CD14-positive monocyte (primary cell): ENCODE results near the gene PPT2. TPM values are rescaled to one million over a fixed set of nuclear protein-coding genes. Genes with fewer than 3 reads are reported as not detected.

Source experiments
- DNase-seq, 3 donors: peaks; one replicate each; pipeline ENCODE4 v3.0.0-alpha.2; 2011 to 2022
- H2AFZ ChIP-seq: 2 replicates; pipeline ENCODE4 v1.6.0; 2012; ENCODE audit warnings: mild to moderate bottlenecking, low read depth, low read length, inconsistent platforms; ENCODE audit not compliant: insufficient read depth, poor library complexity, severe bottlenecking
- H3K27ac ChIP-seq, 2 donors: 1 replicate in 1 of 2; 2 replicates in 1 of 2; pipeline ENCODE4 v1.5.1; 2012 to 2013; ENCODE audit warnings: low read length in 2 of 2, control low read depth in 1 of 2, inconsistent platforms in 1 of 2, low read depth in 1 of 2, mild to moderate bottlenecking in 1 of 2
- H3K27me3 ChIP-seq, 2 donors: one replicate each; pipeline versions ENCODE4 v1.6.0 to v1.6.1; 2011 to 2013; ENCODE audit warnings: low read length in 2 of 2; ENCODE audit not compliant: control insufficient read depth in 2 of 2, insufficient read depth in 2 of 2
- H3K36me3 ChIP-seq, 2 donors: replicated peaks in 1 of 2; 1 replicate in 1 of 2; 2 replicates in 1 of 2; pipeline versions ENCODE4 v1.5.1 to v1.6.1; 2012 to 2013; ENCODE audit warnings: low read length in 2 of 2, control low read depth in 1 of 2, inconsistent platforms in 1 of 2, mild to moderate bottlenecking in 1 of 2; ENCODE audit not compliant: insufficient read depth in 2 of 2, control insufficient read depth in 1 of 2
- H3K4me1 ChIP-seq, 2 donors: 1 replicate in 1 of 2; 2 replicates in 1 of 2; pipeline versions ENCODE4 v1.5.1 to v1.6.1; 2012 to 2013; ENCODE audit warnings: low read length in 2 of 2, control low read depth in 1 of 2, inconsistent platforms in 1 of 2, mild to moderate bottlenecking in 1 of 2, moderate library complexity in 1 of 2; ENCODE audit not compliant: insufficient read depth in 2 of 2, control insufficient read depth in 1 of 2
- H3K4me2 ChIP-seq: replicated peaks from 2 replicates; pipeline ENCODE3; 2012; ENCODE audit warnings: low read length, moderate library complexity, mild to moderate bottlenecking; ENCODE audit not compliant: poor library complexity, severe bottlenecking; ENCODE audit errors: extremely low read depth
- H3K4me3 ChIP-seq, 3 experiments: fragments of 200-600 bp in 1 of 3; sonication (generic) in 1 of 3; replicated peaks in 1 of 3; 1 replicate in 2 of 3; 2 replicates in 1 of 3; pipeline ENCODE4 v1.5.1; 2011 to 2013; ENCODE audit warnings: low read length in 3 of 3, mild to moderate bottlenecking in 3 of 3, control low read depth in 2 of 3, low read depth in 2 of 3, inconsistent platforms in 1 of 3, moderate library complexity in 1 of 3
- H3K79me2 ChIP-seq: 2 replicates; pipeline ENCODE4 v1.6.0; 2012; ENCODE audit warnings: mild to moderate bottlenecking, control low read depth, inconsistent platforms, low read length, moderate library complexity; ENCODE audit not compliant: insufficient read depth
- H3K9ac ChIP-seq: 2 replicates; pipeline ENCODE4 v1.6.0; 2017; ENCODE audit warnings: low read length, mild to moderate bottlenecking; ENCODE audit not compliant: insufficient read depth, poor library complexity, severe bottlenecking
- H3K9me3 ChIP-seq, 2 donors: replicated peaks in 1 of 2; 1 replicate in 1 of 2; 2 replicates in 1 of 2; pipeline versions ENCODE4 v1.5.1 to v1.6.1; 2012 to 2013; ENCODE audit warnings: low read length in 2 of 2, control low read depth in 1 of 2; ENCODE audit not compliant: control insufficient read depth in 1 of 2, insufficient read depth in 1 of 2
- H4K20me1 ChIP-seq: 2 replicates; pipeline ENCODE4 v1.6.0; 2012; ENCODE audit warnings: mild to moderate bottlenecking, low read length, control low read depth, moderate library complexity; ENCODE audit not compliant: insufficient read depth
- H3K27ac Mint-ChIP-seq, 7 donors: one replicate each; pipeline ENCODE4 v1.8.0; 2020; ENCODE audit warnings: mild to moderate bottlenecking in 7 of 7, mixed read lengths in 7 of 7, moderate library complexity in 6 of 7, inconsistent platforms in 2 of 7
- H3K27me3 Mint-ChIP-seq, 3 donors: one replicate each; pipeline ENCODE4 v1.8.0; 2021 to 2022; ENCODE audit warnings: low read depth in 3 of 3, mild to moderate bottlenecking in 3 of 3, mixed read lengths in 3 of 3, moderate library complexity in 3 of 3, inconsistent platforms in 1 of 3
- H3K36me3 Mint-ChIP-seq, 2 donors: one replicate each; pipeline ENCODE4 v1.8.0; 2020; ENCODE audit warnings: mixed read lengths in 2 of 2, inconsistent platforms in 1 of 2, mild to moderate bottlenecking in 1 of 2
- H3K4me1 Mint-ChIP-seq: one replicate; pipeline ENCODE4 v1.8.0; 2020; ENCODE audit warnings: mild to moderate bottlenecking, mixed read lengths
- H3K4me3 Mint-ChIP-seq, 2 donors: one replicate each; pipeline ENCODE4 v1.8.0; 2020; ENCODE audit warnings: mild to moderate bottlenecking in 2 of 2, mixed read lengths in 2 of 2, moderate library complexity in 1 of 2
- H3K9me3 Mint-ChIP-seq, 7 donors: one replicate each; pipeline ENCODE4 v1.8.0; 2020 to 2022; ENCODE audit warnings: mixed read lengths in 7 of 7, mild to moderate bottlenecking in 6 of 7, moderate library complexity in 6 of 7, inconsistent platforms in 2 of 7
- CTCF ChIP-seq: fragments of 200-600 bp; IDR thresholded peaks from one replicate; pipeline ENCODE4 v1.8.0; 2022; ENCODE audit warnings: antibody characterized with exemption, mild to moderate bottlenecking
- WGBS: methylation state at CpG from one replicate; pipeline ENCODE4 v1.1.5; 2013; ENCODE audit warnings: missing lambda C conversion rate; ENCODE audit not compliant: insufficient coverage; 5-methylcytosine and 5-hydroxymethylcytosine counted together
- intact Hi-C, 2 donors: fragments of 100-400 bp; cut with micrococcal nuclease; formaldehyde crosslinking; loops; one replicate each; pipeline versions ENCODE4 v1.15.0 to v1.15.1; 2023
- polyA plus RNA-seq, 3 donors: library from polyadenylated mRNA; depleted of rRNA in 1 of 3; unstranded in 2 of 3; stranded (reverse) in 1 of 3; fragments of 300-500 nt in 2 of 3; fragments of >200 nt in 1 of 3; fragmentation: Illumina TruSeq in 2 of 3; gene quantifications; 1 replicate in 2 of 3; 2 replicates in 1 of 3; pipeline ENCODE4 v1.2.3, GENCODE V29; 2012 to 2021

Gene PPT2
- polyA plus RNA-seq, 3 donors, result 1.4 to 4.0 (median 1.8) TPM

GRCh38 chr6:32111424-32112066 is 42.4 kb upstream of the PPT2 start:
- Mint-ChIP-seq H3K27me3 (peaks cover 24 to 36% (median 31%) of the 10 kb centered on the region in 3 donors), H3K9me3 (peaks cover 0 to 2% (median 0%) of the 10 kb centered on the region in 7 donors), H3K4me1 (peaks cover 8% of the 10 kb centered on the region), H3K36me3 (peaks cover 36 to 39% of the 10 kb centered on the region in 2 donors), H3K27ac (peak overlapping the region in 2 of 7 donors; percentile 48 to 57), H3K4me3 (no peak overlapping the region)
- Histone ChIP-seq H3K9ac (no peak overlapping the region), H3K36me3 (peaks cover 15 to 28% of the 10 kb centered on the region in 2 donors), H3K79me2 (no peaks in the 10 kb centered on the region), H3K27me3 (peaks cover 3 to 21% of the 10 kb centered on the region in 2 donors), H3K4me2 (no peak overlapping the region), H2AFZ (no peak overlapping the region), H3K27ac (no peak overlapping the region), H3K9me3 (no peaks in the 10 kb centered on the region), H4K20me1 (peaks cover 14% of the 10 kb centered on the region), H3K4me3 (no peak overlapping the region), H3K4me1 (no peaks in the 10 kb centered on the region)
- TF ChIP-seq CTCF, result no peak
- 100% methylated on average over 2 of the region's 7 CpGs for WGBS
- no peak for DNase-seq
- intact Hi-C loops, result no loop called here

GRCh38 chr6:32112431-32112980 is 41.4 kb upstream of the PPT2 start:
- Histone ChIP-seq H3K4me3 (no peak overlapping the region), H4K20me1 (peaks cover 15% of the 10 kb centered on the region), H3K4me1 (no peaks in the 10 kb centered on the region), H3K27me3 (peaks cover 3 to 21% of the 10 kb centered on the region in 2 donors), H3K79me2 (no peaks in the 10 kb centered on the region), H3K36me3 (peaks cover 25 to 38% of the 10 kb centered on the region in 2 donors), H3K9me3 (no peaks in the 10 kb centered on the region), H3K4me2 (no peak overlapping the region), H3K9ac (no peak overlapping the region), H3K27ac (no peak overlapping the region), H2AFZ (no peak overlapping the region)
- Mint-ChIP-seq H3K4me3 (no peak overlapping the region), H3K27ac (peak overlapping the region in 3 of 7 donors; percentile 6 to 51 (median 43)), H3K4me1 (peaks cover 8% of the 10 kb centered on the region), H3K27me3 (peaks cover 22 to 28% (median 25%) of the 10 kb centered on the region in 3 donors), H3K9me3 (peaks cover 0 to 2% (median 0%) of the 10 kb centered on the region in 7 donors), H3K36me3 (peaks cover 45 to 49% of the 10 kb centered on the region in 2 donors)
- no peak for TF ChIP-seq CTCF
- DNase-seq, result no peak
- intact Hi-C loops, result no loop called here
- WGBS, result 93% methylated on average over 6 of the region's 9 CpGs
